HG02973 (cell line): ENCODE measurements around the gene SLC38A10.

Experiments
- ATAC-seq: cut with Tn5 transposase; IDR thresholded peaks from one replicate; pipeline ENCODE4 v1.9.1; 2021; ENCODE audit warnings: moderate library complexity; ENCODE audit not compliant: unreplicated experiment

SLC38A10 gene

GRCh38 chr17:81244358-81245023, 50.6 kb downstream of the SLC38A10 start:
- ATAC-seq = no peak

- ATAC-seq = no peak
Measured at GRCh38 chr17:81243333-81243664, 51.8 kb downstream of the SLC38A10 start.

GRCh38 chr17:81242421-81243332, 52.4 kb downstream of the SLC38A10 start:
- no peak for ATAC-seq

DNA sequence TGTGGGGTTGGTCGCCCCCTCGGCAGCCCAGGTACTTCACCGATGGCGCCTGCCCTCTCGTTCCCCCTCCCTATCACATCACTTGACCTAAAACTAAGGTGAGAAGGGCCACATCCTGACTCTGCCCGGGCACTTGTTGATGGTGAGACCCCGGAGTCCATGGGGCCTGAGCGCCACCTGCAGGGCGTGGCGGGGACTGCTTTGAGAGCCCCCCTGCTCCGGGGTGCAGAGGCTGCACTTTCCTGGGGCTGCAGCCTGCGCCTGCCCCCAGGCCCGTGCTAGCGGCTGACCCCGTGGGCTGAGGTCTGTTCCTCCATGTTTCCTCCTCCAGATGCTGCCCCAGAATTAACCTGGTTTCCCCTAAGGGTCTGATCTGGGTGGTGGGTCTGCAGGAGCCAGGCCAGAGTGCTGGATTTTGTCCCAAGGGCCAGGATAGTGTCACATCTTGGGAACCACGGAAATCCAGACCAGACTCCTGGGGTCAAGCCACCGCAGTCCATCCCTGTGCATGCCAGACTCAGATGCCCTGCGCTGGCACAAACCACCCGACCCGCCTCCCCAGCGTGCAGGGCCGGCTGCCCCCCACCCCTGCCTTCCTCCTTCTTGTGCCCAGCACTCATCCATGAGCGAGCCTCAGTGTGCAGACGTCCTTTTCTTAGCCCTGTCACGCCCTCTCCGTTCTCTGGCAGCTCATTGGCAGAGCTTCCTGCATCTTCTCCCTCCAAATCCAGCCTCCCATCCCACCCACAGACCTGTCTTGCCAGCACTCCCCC, 53.3 kb downstream of the SLC38A10 start:
- ATAC-seq = no peak

DNA sequence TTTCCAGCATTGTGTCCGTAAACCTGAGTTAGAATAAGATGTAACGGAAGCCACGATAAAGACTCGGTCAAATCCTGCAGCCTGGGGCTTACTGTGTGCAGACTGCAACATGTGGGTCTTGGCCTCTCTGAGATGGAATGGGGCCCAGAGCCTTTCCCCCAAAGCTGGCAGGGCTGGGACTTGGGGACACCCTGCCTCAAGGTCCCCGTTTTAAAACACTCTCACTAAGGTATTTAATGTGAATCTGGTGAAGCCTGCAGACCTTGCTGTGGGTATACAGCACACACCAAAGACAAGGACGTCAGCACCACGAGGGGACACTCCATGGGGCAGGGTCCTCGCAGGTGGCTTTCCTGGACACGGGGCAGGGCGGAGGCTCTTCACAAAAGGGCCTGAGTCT, 53.9 kb downstream of the SLC38A10 start:
- ATAC-seq = no peak

DNA sequence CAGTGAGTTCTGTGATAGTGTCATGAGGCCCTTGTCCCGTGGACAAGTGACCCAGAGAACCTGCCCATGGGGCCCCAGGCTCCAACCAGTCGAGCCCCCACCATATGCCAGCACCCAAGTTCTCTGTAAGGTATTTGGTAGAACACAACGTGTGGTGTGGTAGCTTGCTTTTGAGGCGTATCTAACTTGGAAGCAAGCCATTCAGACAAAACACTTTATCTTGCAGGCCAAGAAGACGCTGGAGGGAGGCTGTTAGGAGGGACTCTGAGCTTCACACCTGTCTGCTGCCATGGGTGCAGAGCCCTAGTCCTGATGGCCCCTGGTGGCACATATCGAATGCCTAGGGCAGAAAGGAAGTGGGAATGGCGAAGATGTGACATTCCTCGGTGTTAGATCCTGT, 54.3 kb downstream of the SLC38A10 start:
- no peak for ATAC-seq

DNA sequence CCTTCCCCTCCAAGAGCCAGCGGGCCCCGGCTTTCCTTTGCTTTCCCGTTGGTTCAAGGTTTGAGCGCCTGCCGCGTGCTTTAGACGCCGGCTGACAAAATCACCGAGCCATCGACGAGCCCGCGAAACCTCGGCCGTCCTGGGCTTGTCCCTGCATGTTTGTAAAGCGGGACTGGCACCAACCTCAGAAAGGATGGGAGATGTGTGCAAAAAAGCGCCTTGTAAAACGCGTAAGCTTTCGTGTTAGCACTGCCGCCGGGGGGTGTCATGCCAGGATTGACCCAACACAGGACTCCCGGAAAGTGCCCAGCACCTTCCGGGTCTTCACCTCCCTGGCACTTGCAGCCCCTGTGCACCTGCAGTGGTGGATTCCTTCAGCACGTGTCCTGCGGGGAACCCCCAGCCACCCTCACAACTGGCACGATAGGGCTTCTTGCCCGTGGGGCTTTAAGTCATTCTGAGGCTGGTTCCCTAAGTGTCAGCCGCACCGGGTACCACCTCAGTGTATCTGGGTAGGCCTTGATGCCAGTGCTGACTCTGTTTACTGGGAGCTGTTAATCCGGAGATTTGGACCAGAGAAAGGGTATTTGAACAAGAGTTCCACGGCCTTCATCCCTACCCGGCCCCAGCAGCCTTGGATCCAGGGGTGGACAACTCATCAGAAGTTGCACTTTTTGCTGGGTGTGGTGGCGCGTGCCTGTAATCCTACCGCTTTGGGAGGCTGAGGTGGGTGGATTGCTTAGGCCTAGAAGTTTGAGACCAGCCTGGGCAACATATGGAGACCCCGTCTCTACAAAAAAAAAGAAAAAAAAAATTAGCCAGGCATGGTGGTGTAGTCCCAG, 55.2 kb downstream of the SLC38A10 start:
- no peak for ATAC-seq

GRCh38 chr17:81238815-81239713, 56.0 kb downstream of the SLC38A10 start, which contains the start of the genes NDUFAF8 and TEPSIN:
Gene NDUFAF8 (plus strand): TSS chr17:81239318. CDS start chr17:81239364, 46 bp downstream.
Gene TEPSIN (minus strand): TSS chr17:81239055. CDS start chr17:81239033, 22 bp downstream.
- ATAC-seq = peak; percentile 86

DNA sequence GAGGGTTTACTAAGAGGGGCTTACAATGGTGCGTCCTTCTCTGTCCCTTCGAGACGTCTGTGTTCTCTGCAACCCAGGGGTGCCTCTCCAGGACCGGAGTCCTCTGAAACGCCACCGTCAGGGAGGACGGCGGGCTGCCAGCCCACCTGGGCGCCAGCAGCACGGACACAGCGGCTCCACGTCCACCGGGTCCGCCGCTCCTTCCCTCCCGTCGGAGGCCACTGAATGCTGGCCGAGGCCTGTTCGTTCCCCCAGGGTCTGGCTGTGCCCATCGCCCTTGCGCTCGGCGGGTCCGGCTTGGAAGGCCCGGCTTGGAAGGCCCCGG, 56.7 kb downstream of the SLC38A10 start:
- no peak for ATAC-seq

- ATAC-seq = no peak
Measured at GRCh38 chr17:81237591-81238489, 57.3 kb downstream of the SLC38A10 start.

DNA sequence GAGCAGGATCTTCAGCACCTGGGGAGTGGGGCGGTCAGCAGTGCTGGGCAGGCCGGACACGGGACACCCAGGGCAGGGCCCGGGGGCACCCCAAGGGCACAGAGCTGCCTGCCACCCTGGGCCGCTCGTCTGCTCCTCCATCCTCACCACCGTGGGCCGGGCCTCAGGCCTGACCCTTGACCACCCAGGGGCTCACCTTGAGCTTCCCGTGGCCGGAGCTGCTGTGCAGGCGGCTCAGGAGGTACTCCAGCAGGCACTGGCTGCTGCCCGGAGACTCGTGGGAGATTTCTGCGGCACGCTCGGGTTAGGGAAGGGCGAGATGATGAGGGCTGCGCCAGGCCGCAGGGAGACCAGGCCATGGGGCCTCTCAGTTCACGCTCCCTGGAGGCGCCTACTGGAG, 58.3 kb downstream of the SLC38A10 start:
- no peak for ATAC-seq

- ATAC-seq = no peak
Measured at GRCh38 chr17:81235822-81236740, 59.0 kb downstream of the SLC38A10 start.

DNA sequence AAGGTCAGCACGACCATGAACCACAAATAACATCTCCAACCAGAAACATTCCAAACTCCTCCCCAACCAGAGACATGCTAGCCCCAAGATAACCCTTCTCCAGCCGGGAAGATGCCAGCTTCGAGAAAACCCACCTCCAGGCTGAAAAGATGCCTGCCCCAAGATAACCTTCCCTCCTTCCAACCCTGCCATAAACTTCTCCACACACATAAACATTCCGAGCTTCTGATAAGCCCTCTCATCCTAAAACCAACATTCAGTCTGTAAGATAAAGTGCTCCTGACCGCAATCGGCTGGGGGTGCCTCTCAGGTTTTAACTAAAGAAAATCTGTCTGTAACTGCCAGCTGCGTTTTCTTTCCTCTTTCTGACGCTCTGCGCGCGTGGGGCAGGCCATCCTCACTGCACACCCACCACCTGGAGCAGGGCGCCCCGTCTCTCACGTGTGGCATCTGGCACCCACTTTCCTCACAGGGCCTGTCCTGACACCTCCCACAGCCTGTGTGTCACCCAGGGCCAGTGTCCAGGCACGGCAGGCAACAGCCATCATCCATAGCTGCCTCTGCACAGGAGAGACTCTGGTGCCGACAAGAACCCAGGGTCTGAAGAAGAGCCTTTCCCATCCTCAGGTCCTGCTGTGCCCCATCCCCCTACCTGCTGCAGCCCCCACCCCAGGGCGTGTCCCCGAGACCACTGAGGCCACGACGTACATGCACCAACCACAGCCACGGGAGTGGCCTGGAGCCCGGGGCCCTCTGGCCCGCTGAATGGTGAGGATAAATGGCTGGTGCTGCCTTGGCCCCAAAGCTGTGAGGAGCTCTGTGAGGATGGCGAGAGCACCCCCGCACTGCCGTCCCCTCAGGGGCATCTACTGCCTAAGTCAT, 59.9 kb downstream of the SLC38A10 start:
- no peak for ATAC-seq

GRCh38 chr17:81234506-81234855, 60.6 kb downstream of the SLC38A10 start:
- no peak for ATAC-seq

- ATAC-seq = no peak
Measured at GRCh38 chr17:81233811-81234505, 61.1 kb downstream of the SLC38A10 start.

GRCh38 chr17:81233316-81233715, 61.8 kb downstream of the SLC38A10 start:
- no peak for ATAC-seq
